GM12874 (cell line): Measurements from ENCODE around the gene ZCCHC3.

ENCODE experiments used
- CTCF ChIP-seq: IDR thresholded peaks from 2 replicates; pipeline ENCODE4 v1.5.1; 2011; ENCODE audit warnings: low read depth, mild to moderate bottlenecking, control low read depth, low read length, moderate library complexity; ENCODE audit not compliant: insufficient read depth

Gene ZCCHC3

GRCh38 chr20:298776-299391 lies 1.5 kb downstream of the ZCCHC3 start:
- TF ChIP-seq CTCF = no peak

- TF ChIP-seq CTCF = no peak
Measured at GRCh38 chr20:300345-300990, 3.1 kb downstream of the ZCCHC3 start.

- TF ChIP-seq CTCF = no peak
Measured at GRCh38 chr20:301886-302848, 4.8 kb downstream of the ZCCHC3 start.

- TF ChIP-seq CTCF = no peak
Measured at GRCh38 chr20:305745-306144, 8.4 kb downstream of the ZCCHC3 start.

- TF ChIP-seq CTCF = no peak
Measured at GRCh38 chr20:308427-309038, 11.2 kb downstream of the ZCCHC3 start.

- no peak for TF ChIP-seq CTCF
Measured at GRCh38 chr20:309306-309840, 12.0 kb downstream of the ZCCHC3 start.
